H9 (cell line): ENCODE measurements around the gene SLC35F5. TPM values are rescaled to one million over a fixed set of nuclear protein-coding genes. Genes with fewer than 3 reads are reported as not detected.

Experiments
- DNase-seq: peaks from one replicate; pipeline ENCODE4 v3.0.0-alpha.2; 2017
- H2AFZ ChIP-seq: one replicate; pipeline ENCODE4 v1.6.1; 2013; ENCODE audit warnings: mild to moderate bottlenecking, low read length, control low read depth, moderate library complexity
- H2AK5ac ChIP-seq: 2 replicates; pipeline ENCODE4 v1.6.1; 2013; ENCODE audit warnings: low read length, control low read depth, mixed read lengths; ENCODE audit not compliant: insufficient read length
- H2BK120ac ChIP-seq: one replicate; pipeline ENCODE4 v1.6.1; 2013; ENCODE audit warnings: low read depth, mild to moderate bottlenecking, low read length, control low read depth, inconsistent platforms; ENCODE audit not compliant: poor library complexity, severe bottlenecking
- H2BK12ac ChIP-seq: 2 replicates; pipeline ENCODE4 v1.6.1; 2013; ENCODE audit warnings: low read length, control low read depth, mixed read lengths, low read depth; ENCODE audit not compliant: insufficient read length
- H2BK15ac ChIP-seq: 2 replicates; pipeline ENCODE4 v1.6.1; 2013; ENCODE audit warnings: low read depth, low read length, control low read depth
- H2BK20ac ChIP-seq: one replicate; pipeline ENCODE4 v1.6.1; 2013; ENCODE audit warnings: low read depth, mild to moderate bottlenecking, low read length, control low read depth, inconsistent platforms; ENCODE audit not compliant: poor library complexity, severe bottlenecking
- H2BK5ac ChIP-seq: 2 replicates; pipeline ENCODE4 v1.6.1; 2013; ENCODE audit warnings: low read length, control low read depth, mixed read lengths; ENCODE audit not compliant: insufficient read length
- H3K14ac ChIP-seq: 2 replicates; pipeline ENCODE4 v1.6.1; 2013; ENCODE audit warnings: low read length, control low read depth; ENCODE audit not compliant: insufficient read depth
- H3K18ac ChIP-seq: 2 replicates; pipeline ENCODE4 v1.6.1; 2013; ENCODE audit warnings: low read depth, mild to moderate bottlenecking, mixed read lengths, low read length, control low read depth; ENCODE audit not compliant: insufficient read length
- H3K23ac ChIP-seq: 2 replicates; pipeline ENCODE4 v1.6.1; 2013; ENCODE audit warnings: low read length, control low read depth, mixed read lengths, low read depth; ENCODE audit not compliant: insufficient read length
- H3K23me2 ChIP-seq: 2 replicates; pipeline ENCODE4 v1.6.1; 2013; ENCODE audit warnings: low read depth, mild to moderate bottlenecking, mixed read lengths, low read length, control low read depth; ENCODE audit not compliant: insufficient read length, poor library complexity, severe bottlenecking
- H3K27ac ChIP-seq: 2 replicates; pipeline ENCODE4 v1.5.1; 2013; ENCODE audit warnings: low read length, control low read depth, mixed read lengths, low read depth; ENCODE audit not compliant: insufficient read length
- H3K27me3 ChIP-seq: 2 replicates; pipeline ENCODE4 v1.6.1; 2013; ENCODE audit warnings: low read length, control low read depth, inconsistent platforms; ENCODE audit not compliant: insufficient read depth
- H3K4ac ChIP-seq: 2 replicates; pipeline ENCODE4 v1.6.1; 2013; ENCODE audit warnings: low read depth, mild to moderate bottlenecking, control low read depth, inconsistent platforms, low read length, moderate library complexity
- H3K4me1 ChIP-seq: 2 replicates; pipeline ENCODE4 v1.6.1; 2013; ENCODE audit warnings: low read length, control low read depth, inconsistent platforms; ENCODE audit not compliant: insufficient read depth
- H3K4me2 ChIP-seq: 2 replicates; pipeline ENCODE4 v1.6.1; 2013; ENCODE audit warnings: low read length, control low read depth, mixed read lengths; ENCODE audit not compliant: insufficient read length, insufficient read depth
- H3K56ac ChIP-seq: 2 replicates; pipeline ENCODE4 v1.6.1; 2013; ENCODE audit warnings: low read depth, mild to moderate bottlenecking, mixed read lengths, low read length, control low read depth; ENCODE audit not compliant: insufficient read length
- H3K79me1 ChIP-seq: 2 replicates; pipeline ENCODE4 v1.6.1; 2013; ENCODE audit warnings: low read depth, mild to moderate bottlenecking, moderate library complexity, low read length, control low read depth, inconsistent platforms; ENCODE audit not compliant: insufficient read depth, poor library complexity, severe bottlenecking
- H3K79me2 ChIP-seq: 2 replicates; pipeline ENCODE4 v1.6.1; 2013; ENCODE audit warnings: low read length, control low read depth, inconsistent platforms; ENCODE audit not compliant: insufficient read depth
- H3K9ac ChIP-seq: 2 replicates; pipeline ENCODE4 v1.6.1; 2013; ENCODE audit warnings: low read length, control low read depth, mixed read lengths; ENCODE audit not compliant: insufficient read length; ENCODE audit errors: extremely low read depth
- H3K9me3 ChIP-seq: one replicate; pipeline ENCODE4 v1.6.1; 2013; ENCODE audit warnings: low read depth, low read length, inconsistent platforms; ENCODE audit not compliant: control insufficient read depth
- H3T11ph ChIP-seq: one replicate; pipeline ENCODE4 v1.6.1; 2013; ENCODE audit warnings: mild to moderate bottlenecking, low read length, control low read depth, inconsistent platforms
- H4K20me1 ChIP-seq: one replicate; pipeline ENCODE4 v1.6.1; 2013; ENCODE audit not compliant: control insufficient read depth, insufficient read length, insufficient read depth
- H4K5ac ChIP-seq: 2 replicates; pipeline ENCODE4 v1.6.1; 2013; ENCODE audit warnings: low read depth, mild to moderate bottlenecking, mixed read lengths, low read length, control low read depth; ENCODE audit not compliant: insufficient read length
- H4K8ac ChIP-seq: replicated peaks from 2 replicates; pipeline ENCODE4 v1.6.1; 2013; ENCODE audit warnings: low read length, control low read depth, mixed read lengths, low read depth; ENCODE audit not compliant: insufficient read length
- H4K91ac ChIP-seq: 2 replicates; pipeline ENCODE4 v1.6.1; 2013; ENCODE audit warnings: low read depth, mild to moderate bottlenecking, moderate library complexity, mixed read lengths, low read length, control low read depth; ENCODE audit not compliant: insufficient read length
- H3K27ac Mint-ChIP-seq, 3 experiments: 2 replicates in 2 of 3; 3 replicates in 1 of 3; pipeline ENCODE4 v1.8.0; 2020 to 2021; ENCODE audit warnings: mixed read lengths in 3 of 3, mild to moderate bottlenecking in 1 of 3, moderate library complexity in 1 of 3
- H3K27me3 Mint-ChIP-seq: 2 replicates; pipeline ENCODE4 v1.8.0; 2021; ENCODE audit warnings: low read depth, mild to moderate bottlenecking, moderate library complexity, mixed read lengths
- H3K36me3 Mint-ChIP-seq, 3 experiments: 2 replicates in 2 of 3; 3 replicates in 1 of 3; pipeline ENCODE4 v1.8.0; 2020 to 2021; ENCODE audit warnings: low read depth in 3 of 3, mixed read lengths in 3 of 3; ENCODE audit not compliant: insufficient read depth in 1 of 3
- H3K4me1 Mint-ChIP-seq, 2 experiments: 2 replicates each; pipeline ENCODE4 v1.8.0; 2020; ENCODE audit warnings: mixed read lengths in 2 of 2
- H3K4me3 Mint-ChIP-seq, 2 experiments: 2 replicates in 1 of 2; 3 replicates in 1 of 2; pipeline ENCODE4 v1.8.0; 2020 to 2021; ENCODE audit warnings: mild to moderate bottlenecking in 2 of 2, mixed read lengths in 2 of 2, moderate library complexity in 1 of 2
- H3K9me3 Mint-ChIP-seq, 2 experiments: 2 replicates in 1 of 2; 3 replicates in 1 of 2; pipeline ENCODE4 v1.8.0; 2020; ENCODE audit warnings: mild to moderate bottlenecking in 2 of 2, mixed read lengths in 2 of 2, moderate library complexity in 1 of 2
- CTCF ChIP-seq: fragments of 200-600 bp; sonication (generic); conservative IDR thresholded peaks from 3 replicates; pipeline ENCODE4 v1.8.0; 2021; ENCODE audit warnings: antibody characterized with exemption, mild to moderate bottlenecking
- WGBS: extraction: QIAGEN DNeasy Blood & Tissue Kit; methylation state at CpG from one replicate; pipeline ENCODE4 v1.1.7; 2013; ENCODE audit warnings: missing lambda C conversion rate, low lambda C conversion rate, mixed read lengths; ENCODE audit not compliant: insufficient read length; ENCODE audit errors: extremely low coverage; 5-methylcytosine and 5-hydroxymethylcytosine counted together
- total RNA-seq: library from RNA; stranded (reverse); gene quantifications from 2 replicates; pipeline ENCODE4 v1.2.1, GENCODE V29; 2021

Gene SLC35F5
- total RNA-seq, 1 experiment from 2014 or later, result 31.3 TPM

- no peaks in the 10 kb centered on the region for H3K79me1 ChIP-seq
- no peak overlapping the region for H3T11ph ChIP-seq
- H2BK5ac ChIP-seq, result no peak overlapping the region
- Mint-ChIP-seq H3K36me3 (peaks cover 2 to 6% (median 5%) of the 10 kb centered on the region in 3 experiments; a peak in 5 of 7 replicates), H3K9me3 (peaks cover 2 to 3% of the 10 kb centered on the region in 2 experiments; a peak in 2 of 5 replicates), H3K4me3 (peak overlapping the region; percentile 97 to 99), H3K27ac (peak overlapping the region; percentile 96 to 100 (median 99); a peak in 4 of 7 replicates), H3K27me3 (no peaks in the 10 kb centered on the region), H3K4me1 (peaks cover 9 to 14% of the 10 kb centered on the region in 2 experiments)
- H2AFZ ChIP-seq, result no peak overlapping the region
- H4K20me1 ChIP-seq, result no peaks in the 10 kb centered on the region
- H3K4me1 ChIP-seq, result no peaks in the 10 kb centered on the region
- no peak for TF ChIP-seq CTCF
- WGBS, result no CpG with 5 or more reads among the region's 17 CpGs
- H4K5ac ChIP-seq, result no peak overlapping the region
- H2BK15ac ChIP-seq, result no peak overlapping the region
- H4K8ac ChIP-seq, result no peak overlapping the region
- no peak overlapping the region for H3K56ac ChIP-seq
- DNase-seq, result no peak
- peaks cover 4% of the 10 kb centered on the region; the same call in 1 of the 2 replicates for H3K79me2 ChIP-seq
- no peak overlapping the region for H3K23ac ChIP-seq
- H2BK120ac ChIP-seq, result no peak overlapping the region
- H3K27me3 ChIP-seq, result no peaks in the 10 kb centered on the region
- H3K14ac ChIP-seq, result peak overlapping the region; percentile 85; the same call in 1 of the 2 replicates
- H3K23me2 ChIP-seq, result peaks cover 6% of the 10 kb centered on the region
- no peak overlapping the region for H4K91ac ChIP-seq
- no peak overlapping the region for H3K18ac ChIP-seq
- H2BK12ac ChIP-seq, result no peak overlapping the region
- H3K9me3 ChIP-seq, result no peaks in the 10 kb centered on the region
- no peak overlapping the region for H3K4ac ChIP-seq
- peak overlapping the region; percentile 77 for H3K4me2 ChIP-seq
- H3K27ac ChIP-seq, result no peak overlapping the region
- no peak overlapping the region for H2AK5ac ChIP-seq
- H3K9ac ChIP-seq, result peak overlapping the region; percentile 93
- H2BK20ac ChIP-seq, result no peak overlapping the region
Observed at GRCh38 chr2:113757138-113757657, 756 bp upstream of the SLC35F5 start.
